SK-N-SH treated with all-trans-retinoic acid at 6 μM for 48 hours (cell line): ENCODE data around the gene TRABD.

ENCODE experiments used
- ATAC-seq: fragments of 200-7000 bp; cut with Tn5 transposase; 3 replicates; pipeline ENCODE4 v1.9.1; 2020; ENCODE audit warnings: mild to moderate bottlenecking, moderate library complexity
- ARNTL ChIP-seq: fragments of 450-650 bp; formaldehyde crosslinking; IDR thresholded peaks from 2 replicates; pipeline ENCODE4 v1.5.0; 2020; ENCODE audit warnings: low read depth, mild to moderate bottlenecking, moderate library complexity, borderline replicate concordance
- BACH2 ChIP-seq: fragments of 250-450 bp; sonication (Bioruptor Pico); IDR thresholded peaks from 2 replicates; pipeline ENCODE4 v1.9.0; 2021; ENCODE audit warnings: mild to moderate bottlenecking, borderline replicate concordance
- CSDC2 ChIP-seq: fragments of 250-450 bp; sonication (Bioruptor Pico); IDR thresholded peaks from 2 replicates; pipeline ENCODE4 v1.5.0; 2020; ENCODE audit warnings: mild to moderate bottlenecking, moderate library complexity
- CSRNP3 ChIP-seq: fragments of 250-450 bp; sonication (Bioruptor Pico); IDR thresholded peaks from 2 replicates; pipeline ENCODE4 v1.5.1; 2021; ENCODE audit warnings: mild to moderate bottlenecking, moderate library complexity
- ESRRG ChIP-seq: fragments of 250-450 bp; sonication (Bioruptor Pico); IDR thresholded peaks from 2 replicates; pipeline ENCODE4 v1.6.1; 2021; ENCODE audit warnings: mild to moderate bottlenecking
- GLIS3 ChIP-seq: fragments of 250-450 bp; sonication (Bioruptor Pico); IDR thresholded peaks from 2 replicates; pipeline ENCODE4 v1.5.0; 2020; ENCODE audit warnings: mild to moderate bottlenecking, moderate library complexity
- OSR1 ChIP-seq: fragments of 250-450 bp; sonication (Bioruptor Pico); IDR thresholded peaks from 2 replicates; pipeline ENCODE4 v1.8.0; 2022; ENCODE audit warnings: moderate library complexity, mild to moderate bottlenecking, inconsistent platforms
- PPARA ChIP-seq: fragments of 250-450 bp; sonication (Bioruptor Pico); IDR thresholded peaks from 2 replicates; pipeline ENCODE4 v1.5.0; 2020; ENCODE audit warnings: mild to moderate bottlenecking, borderline replicate concordance
- RARB ChIP-seq: fragments of 250-450 bp; sonication (Bioruptor Pico); IDR thresholded peaks from 2 replicates; pipeline ENCODE4 v1.8.0; 2021; ENCODE audit warnings: mild to moderate bottlenecking, moderate library complexity
- SNAI2 ChIP-seq: fragments of 250-450 bp; sonication (Bioruptor Pico); IDR thresholded peaks from 2 replicates; pipeline ENCODE4 v1.5.0; 2020; ENCODE audit warnings: mild to moderate bottlenecking, moderate library complexity
- TCF4 ChIP-seq: fragments of 250-450 bp; sonication (Bioruptor Pico); IDR thresholded peaks from 2 replicates; pipeline ENCODE4 v1.8.0; 2021; ENCODE audit warnings: mild to moderate bottlenecking, moderate library complexity, borderline replicate concordance
- TOX ChIP-seq: fragments of 250-450 bp; sonication (Bioruptor Pico); IDR thresholded peaks from 2 replicates; pipeline ENCODE4 v1.8.0; 2021; ENCODE audit warnings: mild to moderate bottlenecking, moderate library complexity, borderline replicate concordance
- ZC3H10 ChIP-seq: fragments of 250-450 bp; sonication (Bioruptor Pico); IDR thresholded peaks from 2 replicates; pipeline ENCODE4 v1.5.1; 2021; ENCODE audit warnings: mild to moderate bottlenecking, moderate library complexity
- ZNF8 ChIP-seq: fragments of 450-650 bp; formaldehyde crosslinking; IDR thresholded peaks from 2 replicates; pipeline ENCODE4 v1.5.0; 2020; ENCODE audit warnings: mild to moderate bottlenecking, moderate library complexity
- TF ChIP-seq, protein P1 (sequence below): fragments of 250-450 bp; sonication (Bioruptor Pico); IDR thresholded peaks from 2 replicates; pipeline ENCODE4 v1.8.0; 2020; ENCODE audit warnings: mild to moderate bottlenecking, moderate library complexity, borderline replicate concordance
- TF ChIP-seq, protein P2 (sequence below): fragments of 250-450 bp; sonication (Bioruptor Pico); IDR thresholded peaks from 2 replicates; pipeline ENCODE4 v1.5.0; 2020; ENCODE audit warnings: mild to moderate bottlenecking, moderate library complexity

TRABD gene

DNA sequence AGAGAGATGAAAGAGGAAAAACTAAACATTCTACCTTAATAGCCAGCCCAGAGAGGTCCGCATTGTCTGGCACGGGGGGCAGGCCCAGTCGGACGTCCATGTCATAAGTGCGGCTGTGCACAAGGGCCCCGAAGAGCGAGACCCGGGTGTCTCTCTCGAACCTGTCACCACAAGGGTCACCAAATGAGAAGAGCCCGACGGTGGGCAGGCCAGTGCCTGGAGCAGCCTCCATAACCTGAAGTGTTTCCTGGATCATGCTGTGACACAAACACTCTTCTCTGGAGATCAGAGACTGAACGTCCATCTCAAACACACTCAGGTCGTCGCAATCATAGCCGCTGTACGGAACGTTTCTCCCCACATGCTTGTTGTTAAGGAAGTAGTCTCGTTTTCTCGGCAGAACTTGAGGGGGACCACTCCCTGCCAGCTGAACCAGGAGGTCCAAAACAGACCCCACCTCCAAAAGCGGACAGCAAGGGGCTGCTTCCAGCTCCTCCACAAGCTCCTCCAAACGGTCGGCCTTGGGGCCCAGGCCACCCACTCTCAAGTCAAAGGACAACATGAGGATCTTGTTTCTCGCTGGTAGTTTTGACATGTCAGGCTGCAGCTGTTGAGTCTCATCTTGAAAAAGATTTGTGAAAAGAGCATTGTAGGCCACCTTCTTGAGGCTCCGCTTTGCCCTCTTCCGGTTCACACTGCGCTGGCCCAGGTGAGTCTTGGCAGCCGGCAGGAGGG, 58.1 kb downstream of the TRABD start:
- TF ChIP-seq CSDC2 (CRISPR knock-in tag), result no peak
- TF ChIP-seq, all 23 proteins: peak for 0
- no peak; the same call in 1 of the 3 replicates for ATAC-seq

DNA sequence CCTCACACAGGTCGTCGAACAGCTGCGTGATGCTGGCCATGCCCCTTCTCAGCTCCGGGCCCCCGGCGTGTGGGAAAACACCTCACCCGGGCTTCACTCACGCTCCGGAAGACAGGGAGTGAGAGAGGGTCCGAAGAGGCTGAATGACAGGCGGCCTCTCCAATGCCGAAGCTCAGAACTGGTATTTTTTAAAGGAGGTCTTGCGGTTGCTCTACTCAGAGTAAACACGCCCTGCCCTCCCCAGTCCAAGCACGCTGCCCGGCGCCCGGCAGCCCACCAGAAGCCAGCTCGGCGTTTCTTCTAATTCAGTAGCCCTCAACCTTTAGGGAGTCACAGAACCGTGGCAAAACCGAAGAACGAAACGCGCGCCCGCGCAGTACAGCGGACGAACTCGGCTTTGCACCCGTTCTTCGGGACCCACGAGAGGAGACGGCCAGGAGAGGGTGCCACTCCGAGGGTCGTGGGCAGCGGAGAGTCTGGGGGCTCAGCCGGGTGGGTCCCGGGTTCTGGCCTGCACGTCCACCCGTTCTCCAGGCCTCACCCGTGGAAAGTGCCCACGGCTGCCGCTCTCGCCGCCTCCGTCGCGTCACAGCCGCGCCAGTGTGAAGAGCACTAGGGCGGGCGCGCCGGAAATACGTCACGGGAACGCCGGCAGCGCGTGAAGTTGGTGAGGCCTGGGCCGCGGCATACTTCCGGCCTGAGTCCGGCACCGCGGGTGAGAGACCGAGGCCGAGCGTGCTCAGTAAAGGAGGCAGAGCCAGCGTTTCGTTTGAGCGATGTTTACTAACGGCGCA, 58.9 kb downstream of the TRABD start, which contains the start of gene TUBGCP6:
Gene TUBGCP6 (minus strand): TSS at position 604 of the 794 bp plus-strand sequence. CDS start 564 bp downstream, at position 40.
- TF ChIP-seq ARNTL (CRISPR knock-in tag) (no peak), ZC3H10 (CRISPR knock-in tag) (peak; percentile 10; the same call in 1 of the 2 replicates), SNAI2 (CRISPR knock-in tag) (no peak), TOX (CRISPR knock-in tag) (no peak)
- peak; percentile 79 for ATAC-seq

DNA sequence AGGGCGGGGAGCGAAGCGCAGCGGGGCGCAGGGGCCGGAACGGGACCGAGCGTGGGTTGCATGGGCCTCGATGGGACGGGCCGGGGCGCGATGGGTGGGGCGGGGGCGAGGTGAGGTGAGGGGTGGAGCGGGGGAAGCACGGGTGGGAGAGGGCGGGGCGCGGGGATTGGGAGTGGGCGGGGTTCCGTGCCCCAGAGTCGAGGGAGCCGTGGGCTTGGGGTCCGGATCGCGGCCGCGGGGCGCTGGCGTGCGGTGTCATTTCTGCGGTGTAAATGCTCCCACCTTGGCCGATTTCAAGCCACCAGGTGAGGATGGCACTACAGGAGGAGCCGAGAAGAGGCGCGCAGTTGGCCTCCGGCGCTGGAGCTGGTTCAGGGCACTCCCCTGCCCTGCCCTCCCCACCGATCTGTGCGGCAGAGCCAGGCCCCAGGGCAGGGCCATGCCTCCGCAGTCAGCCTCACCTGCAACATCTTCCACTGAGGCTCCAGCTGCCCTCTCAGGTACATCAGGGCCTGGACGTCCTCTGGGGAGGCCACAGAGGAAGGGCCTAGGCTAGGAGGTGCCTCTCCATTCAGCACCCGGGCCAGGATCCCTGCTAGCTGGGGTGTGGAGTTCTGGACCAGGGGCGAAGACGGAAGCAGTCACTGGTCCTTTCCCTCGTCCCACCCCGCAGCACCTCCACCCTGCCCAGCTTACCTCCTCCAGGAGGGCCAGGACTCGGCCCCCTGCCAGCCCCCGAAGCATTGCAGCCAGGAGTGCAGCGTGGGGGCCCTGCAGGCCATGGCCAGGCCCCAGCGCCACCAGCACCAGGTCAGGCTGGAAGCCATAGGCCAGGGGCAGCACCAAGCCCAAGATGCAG, 59.7 kb downstream of the TRABD start:
- peak; percentile 8 for ATAC-seq
- TF ChIP-seq PPARA (CRISPR knock-in tag), result no peak
- no peak for TF ChIP-seq ZC3H10 (CRISPR knock-in tag)
- TF ChIP-seq TCF4 (CRISPR knock-in tag), result no peak
- TF ChIP-seq CSDC2 (CRISPR knock-in tag), result no peak
- TF ChIP-seq, protein P1, sequence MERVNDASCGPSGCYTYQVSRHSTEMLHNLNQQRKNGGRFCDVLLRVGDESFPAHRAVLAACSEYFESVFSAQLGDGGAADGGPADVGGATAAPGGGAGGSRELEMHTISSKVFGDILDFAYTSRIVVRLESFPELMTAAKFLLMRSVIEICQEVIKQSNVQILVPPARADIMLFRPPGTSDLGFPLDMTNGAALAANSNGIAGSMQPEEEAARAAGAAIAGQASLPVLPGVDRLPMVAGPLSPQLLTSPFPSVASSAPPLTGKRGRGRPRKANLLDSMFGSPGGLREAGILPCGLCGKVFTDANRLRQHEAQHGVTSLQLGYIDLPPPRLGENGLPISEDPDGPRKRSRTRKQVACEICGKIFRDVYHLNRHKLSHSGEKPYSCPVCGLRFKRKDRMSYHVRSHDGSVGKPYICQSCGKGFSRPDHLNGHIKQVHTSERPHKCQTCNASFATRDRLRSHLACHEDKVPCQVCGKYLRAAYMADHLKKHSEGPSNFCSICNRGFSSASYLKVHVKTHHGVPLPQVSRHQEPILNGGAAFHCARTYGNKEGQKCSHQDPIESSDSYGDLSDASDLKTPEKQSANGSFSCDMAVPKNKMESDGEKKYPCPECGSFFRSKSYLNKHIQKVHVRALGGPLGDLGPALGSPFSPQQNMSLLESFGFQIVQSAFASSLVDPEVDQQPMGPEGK (CRISPR knock-in tag), result no peak
- TF ChIP-seq SNAI2 (CRISPR knock-in tag), result no peak
- no peak for TF ChIP-seq ESRRG (CRISPR knock-in tag)
- no peak for TF ChIP-seq GLIS3 (CRISPR knock-in tag)
- no peak for TF ChIP-seq ARNTL (CRISPR knock-in tag)
- no peak for TF ChIP-seq CSRNP3
- no peak for TF ChIP-seq ZNF8 (CRISPR knock-in tag)

DNA sequence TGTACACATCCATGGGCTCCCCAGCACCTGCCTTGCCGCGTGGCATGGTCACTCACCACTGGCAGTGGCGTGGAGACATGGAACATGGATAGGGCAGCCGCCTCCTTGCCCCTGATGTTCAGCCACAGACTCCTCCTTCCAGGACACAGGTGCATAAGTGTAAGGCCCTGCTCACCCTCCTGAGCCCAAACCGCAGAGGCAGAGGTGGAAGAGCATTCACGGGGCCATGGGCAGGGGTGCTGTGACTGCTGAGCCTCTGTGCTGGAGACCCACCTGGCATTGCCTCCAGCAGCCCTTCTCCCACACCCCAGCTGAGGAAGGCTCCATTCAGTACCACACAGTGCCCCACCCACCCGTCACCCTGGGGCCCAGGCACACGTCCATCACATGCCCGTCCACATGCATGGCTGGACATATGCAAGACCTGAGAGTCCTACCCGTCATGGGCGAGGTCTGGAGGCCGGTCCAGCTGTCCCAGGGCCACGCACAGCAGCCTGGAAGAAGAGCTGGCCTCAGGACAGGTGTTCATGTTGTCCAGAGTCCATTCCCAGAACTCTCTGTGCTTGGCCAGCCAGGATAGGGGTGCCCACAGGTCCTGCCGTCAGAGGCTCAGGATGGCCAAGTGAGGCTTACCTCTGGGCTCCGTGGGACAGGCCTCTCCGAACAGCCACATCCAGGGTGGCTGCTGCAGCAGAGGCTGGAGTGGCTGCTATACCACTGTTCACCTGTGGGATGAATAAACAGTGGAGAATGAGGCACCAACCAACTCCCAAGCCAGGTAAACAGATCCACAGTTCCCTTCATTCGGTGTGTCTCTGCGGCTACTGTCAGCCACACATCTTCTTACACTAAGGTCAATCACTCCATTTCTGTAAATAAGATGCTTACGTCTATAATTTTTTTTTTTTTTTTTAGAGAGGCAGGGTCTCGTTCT, 60.8 kb downstream of the TRABD start:
- no peak for ATAC-seq
- TF ChIP-seq PPARA (CRISPR knock-in tag) (no peak), ESRRG (CRISPR knock-in tag) (no peak), SNAI2 (CRISPR knock-in tag) (no peak), RARB (no peak), CSRNP3 (no peak), ARNTL (CRISPR knock-in tag) (no peak), TOX (CRISPR knock-in tag) (no peak)

- TF ChIP-seq BACH2 (CRISPR knock-in tag), result no peak
- no peak for TF ChIP-seq OSR1
- TF ChIP-seq TCF4 (CRISPR knock-in tag), result no peak
- TF ChIP-seq, protein P2, sequence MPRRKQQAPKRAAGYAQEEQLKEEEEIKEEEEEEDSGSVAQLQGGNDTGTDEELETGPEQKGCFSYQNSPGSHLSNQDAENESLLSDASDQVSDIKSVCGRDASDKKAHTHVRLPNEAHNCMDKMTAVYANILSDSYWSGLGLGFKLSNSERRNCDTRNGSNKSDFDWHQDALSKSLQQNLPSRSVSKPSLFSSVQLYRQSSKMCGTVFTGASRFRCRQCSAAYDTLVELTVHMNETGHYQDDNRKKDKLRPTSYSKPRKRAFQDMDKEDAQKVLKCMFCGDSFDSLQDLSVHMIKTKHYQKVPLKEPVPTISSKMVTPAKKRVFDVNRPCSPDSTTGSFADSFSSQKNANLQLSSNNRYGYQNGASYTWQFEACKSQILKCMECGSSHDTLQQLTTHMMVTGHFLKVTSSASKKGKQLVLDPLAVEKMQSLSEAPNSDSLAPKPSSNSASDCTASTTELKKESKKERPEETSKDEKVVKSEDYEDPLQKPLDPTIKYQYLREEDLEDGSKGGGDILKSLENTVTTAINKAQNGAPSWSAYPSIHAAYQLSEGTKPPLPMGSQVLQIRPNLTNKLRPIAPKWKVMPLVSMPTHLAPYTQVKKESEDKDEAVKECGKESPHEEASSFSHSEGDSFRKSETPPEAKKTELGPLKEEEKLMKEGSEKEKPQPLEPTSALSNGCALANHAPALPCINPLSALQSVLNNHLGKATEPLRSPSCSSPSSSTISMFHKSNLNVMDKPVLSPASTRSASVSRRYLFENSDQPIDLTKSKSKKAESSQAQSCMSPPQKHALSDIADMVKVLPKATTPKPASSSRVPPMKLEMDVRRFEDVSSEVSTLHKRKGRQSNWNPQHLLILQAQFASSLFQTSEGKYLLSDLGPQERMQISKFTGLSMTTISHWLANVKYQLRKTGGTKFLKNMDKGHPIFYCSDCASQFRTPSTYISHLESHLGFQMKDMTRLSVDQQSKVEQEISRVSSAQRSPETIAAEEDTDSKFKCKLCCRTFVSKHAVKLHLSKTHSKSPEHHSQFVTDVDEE (CRISPR knock-in tag), result 0 out of 2 replicates have a peak, but pooled peaks have one; percentile 3
- peak; percentile 2; the same call in 1 of the 3 replicates for ATAC-seq
These were observed 62.0 kb downstream of the TRABD start for GRCh38 chr22:50247748-50248147.
